KBM-7 (cell line): Measurements from ENCODE around the gene KLHL29.
A peak's percentile ranks its signal among the peaks of the same experiment; 100 is the strongest.

Experiments
- DNase-seq: peaks from one replicate; pipeline ENCODE4 v3.0.0-alpha.2; 2015
- in situ Hi-C: fragments of 300-500 bp; cut with MboI; formaldehyde crosslinking; loops from 2 replicates; pipeline ENCODE4 v1.14.3; 2020; ENCODE audit warnings: low sequenced_read_pairs, low pct_unique_long_range_greater_than_20kb, mixed read lengths

KLHL29 gene

GRCh38 chr2:23433282-23433681, 48.3 kb downstream of the KLHL29 start:
- DNase-seq, result no peak
- in situ Hi-C loops, result no loop called here

GRCh38 chr2:23434721-23435121, 49.7 kb downstream of the KLHL29 start:
- DNase-seq, result no peak
- in situ Hi-C loops, result no loop called here

GRCh38 chr2:23435250-23436035, 50.5 kb downstream of the KLHL29 start:
- DNase-seq, result no peak

GRCh38 chr2:23436346-23437098, 51.5 kb downstream of the KLHL29 start:
- no peak for DNase-seq
- in situ Hi-C loops, result no loop called here

More at GRCh38 chr2:23435250-23436035, 50.5 kb downstream of the KLHL29 start:
- in situ Hi-C loops, result no loop called here

GRCh38 chr2:23441414-23441813, 56.4 kb downstream of the KLHL29 start:
- no peak for DNase-seq

GRCh38 chr2:23445450-23445868, 60.5 kb downstream of the KLHL29 start:
- DNase-seq, result no peak
- in situ Hi-C loops, result no loop called here

More at GRCh38 chr2:23441414-23441813, 56.4 kb downstream of the KLHL29 start:
- in situ Hi-C loops, result no loop called here

- in situ Hi-C loops, result no loop called here
These were observed 61.9 kb downstream of the KLHL29 start for GRCh38 chr2:23446916-23447315.

GRCh38 chr2:23447405-23447804, 62.4 kb downstream of the KLHL29 start:
- in situ Hi-C loops, result no loop called here
- DNase-seq, result no peak

More at GRCh38 chr2:23446916-23447315, 61.9 kb downstream of the KLHL29 start:
- DNase-seq, result no peak

- no peak for DNase-seq
- in situ Hi-C loops, result no loop called here
These were observed 63.9 kb downstream of the KLHL29 start for GRCh38 chr2:23448906-23449305.

- DNase-seq, result peak; percentile 61
- in situ Hi-C loops, result no loop called here
These were observed 64.4 kb downstream of the KLHL29 start for GRCh38 chr2:23449413-23449812.

- in situ Hi-C loops, result no loop called here
- DNase-seq, result no peak
These were observed 64.9 kb downstream of the KLHL29 start for GRCh38 chr2:23449831-23450331.

- no peak for DNase-seq
These were observed 67.4 kb downstream of the KLHL29 start for GRCh38 chr2:23452372-23452771.

GRCh38 chr2:23452853-23453420, 68.0 kb downstream of the KLHL29 start:
- peak; percentile 79 for DNase-seq
- in situ Hi-C loops, result no loop called here

More at GRCh38 chr2:23452372-23452771, 67.4 kb downstream of the KLHL29 start:
- in situ Hi-C loops, result no loop called here

GRCh38 chr2:23453432-23453831, 68.5 kb downstream of the KLHL29 start:
- in situ Hi-C loops, result no loop called here
- DNase-seq, result no peak

- no peak for DNase-seq
- in situ Hi-C loops, result no loop called here
These were observed 69.0 kb downstream of the KLHL29 start for GRCh38 chr2:23453836-23454460.

GRCh38 chr2:23454501-23455120, 69.6 kb downstream of the KLHL29 start:
- in situ Hi-C loops, result no loop called here
- DNase-seq, result peak; percentile 60

GRCh38 chr2:23456396-23456795, 71.4 kb downstream of the KLHL29 start:
- no peak for DNase-seq
- in situ Hi-C loops, result no loop called here

- DNase-seq, result no peak
- in situ Hi-C loops, result no loop called here
These were observed 72.1 kb downstream of the KLHL29 start for GRCh38 chr2:23456881-23457760.
